Testis (tissue), 2 donors: ENCODE data around the gene ARHGAP27.

Experiments
- CTCF ChIP-seq, 3 experiments: fragments of 450-650 bp in 2 of 3; fragments of 200-600 bp in 1 of 3; sonication (generic) in 1 of 3; IDR thresholded peaks; one replicate each; pipeline ENCODE4 v1.5.1; 2016 to 2019; ENCODE audit warnings: antibody characterized with exemption in 3 of 3, mild to moderate bottlenecking in 2 of 3, moderate library complexity in 1 of 3
- POLR2A ChIP-seq: fragments of 450-650 bp; IDR thresholded peaks from one replicate; pipeline ENCODE4 v1.6.1; 2017; ENCODE audit warnings: antibody characterized with exemption, mild to moderate bottlenecking, moderate library complexity

- TF ChIP-seq POLR2A (no peak), CTCF (IDR thresholded peaks at IDR 0.05) (no peak)
Measured at GRCh38 chr17:45438931-45439610, 6.4 kb upstream of the ARHGAP27 start.
